ENCODE measurements around the gene COMTD1. TPM values are rescaled to one million over a fixed set of nuclear protein-coding genes. Genes with fewer than 3 reads are reported as not detected.

The COMTD1 gene
- total and polyA plus RNA-seq, 2 of the 4 experiments (the other 2 are of a cell fraction) = 1.6 to 6.4 TPM

DNA sequence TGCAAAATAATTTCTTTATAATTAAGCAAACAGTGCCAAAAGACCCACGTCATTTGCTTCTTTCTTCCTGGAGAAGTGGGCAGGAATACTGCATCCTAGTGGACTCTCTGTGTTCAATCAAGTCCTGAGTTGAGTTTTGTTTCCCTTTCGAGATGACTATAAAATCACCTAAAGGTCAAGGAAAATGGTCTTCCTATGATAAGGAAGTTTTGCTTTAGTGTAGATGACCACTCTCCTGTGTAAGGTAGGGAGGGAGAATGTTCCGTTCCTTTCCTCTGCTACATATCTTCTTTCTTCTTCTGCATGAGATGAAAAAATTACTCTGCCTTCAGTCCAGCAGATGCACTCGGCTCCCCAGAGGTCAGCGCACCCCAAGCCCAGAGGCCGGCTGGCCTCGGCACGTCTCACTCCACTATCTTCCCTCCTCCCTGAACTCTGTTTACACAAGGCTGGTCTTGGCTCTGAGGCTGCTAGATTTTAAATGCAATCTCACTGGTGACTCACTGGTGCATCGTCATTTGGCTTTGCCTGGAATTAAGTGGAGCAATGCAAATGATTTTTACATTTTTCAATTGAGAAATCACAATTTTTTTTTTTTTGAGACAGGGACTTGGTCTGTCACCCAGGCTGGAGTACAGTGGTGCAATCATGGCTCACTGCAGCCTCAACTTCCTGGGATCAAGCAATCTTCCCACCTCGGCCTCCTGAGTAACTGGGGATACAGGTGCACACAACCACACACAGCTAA is 43.8 kb downstream of the COMTD1 start (continued):
- TF ChIP-seq, protein P1, sequence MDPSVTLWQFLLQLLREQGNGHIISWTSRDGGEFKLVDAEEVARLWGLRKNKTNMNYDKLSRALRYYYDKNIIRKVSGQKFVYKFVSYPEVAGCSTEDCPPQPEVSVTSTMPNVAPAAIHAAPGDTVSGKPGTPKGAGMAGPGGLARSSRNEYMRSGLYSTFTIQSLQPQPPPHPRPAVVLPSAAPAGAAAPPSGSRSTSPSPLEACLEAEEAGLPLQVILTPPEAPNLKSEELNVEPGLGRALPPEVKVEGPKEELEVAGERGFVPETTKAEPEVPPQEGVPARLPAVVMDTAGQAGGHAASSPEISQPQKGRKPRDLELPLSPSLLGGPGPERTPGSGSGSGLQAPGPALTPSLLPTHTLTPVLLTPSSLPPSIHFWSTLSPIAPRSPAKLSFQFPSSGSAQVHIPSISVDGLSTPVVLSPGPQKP (IDR thresholded peaks at IDR 0.05; ENCODE audit: borderline replicate concordance, low read depth, low read length) = no peak

All from IMR-90 (cell line).